Forelimb muscle (tissue), 1 donor: Measurements from ENCODE around the gene PARP16. TPM values are rescaled to one million over a fixed set of nuclear protein-coding genes. Genes with fewer than 3 reads are reported as not detected.

ENCODE experiments used
- DNase-seq: peaks from one replicate; pipeline ENCODE4 v3.0.0-alpha.2; 2013; ENCODE audit warnings: low read depth
- polyA plus RNA-seq: library from polyadenylated mRNA; unstranded; fragments of 120-200 nt; gene quantifications from one replicate; pipeline ENCODE4 v1.2.1, GENCODE V29; 2013; ENCODE audit not compliant: insufficient read length

The PARP16 gene
- polyA plus RNA-seq, result 13.0 TPM

- no peak for DNase-seq
These were observed at the start of gene PARP16 for GRCh38 chr15:65286704-65287519. TSS of gene PARP16 (minus strand) at chr15:65286883. CDS start at chr15:65286426, 457 bp downstream.

- no peak for DNase-seq
These were observed 48.8 kb upstream of the PARP16 start for GRCh38 chr15:65335278-65336055.

GRCh38 chr15:65334586-65335231 is 48.0 kb upstream of the PARP16 start:
- DNase-seq, result no peak

GRCh38 chr15:65333856-65334255 is 47.2 kb upstream of the PARP16 start:
- DNase-seq, result no peak

- no peak for DNase-seq
These were observed 46.6 kb upstream of the PARP16 start for GRCh38 chr15:65333148-65333820.

- DNase-seq, result no peak
These were observed 45.9 kb upstream of the PARP16 start for GRCh38 chr15:65332391-65333147.

DNA sequence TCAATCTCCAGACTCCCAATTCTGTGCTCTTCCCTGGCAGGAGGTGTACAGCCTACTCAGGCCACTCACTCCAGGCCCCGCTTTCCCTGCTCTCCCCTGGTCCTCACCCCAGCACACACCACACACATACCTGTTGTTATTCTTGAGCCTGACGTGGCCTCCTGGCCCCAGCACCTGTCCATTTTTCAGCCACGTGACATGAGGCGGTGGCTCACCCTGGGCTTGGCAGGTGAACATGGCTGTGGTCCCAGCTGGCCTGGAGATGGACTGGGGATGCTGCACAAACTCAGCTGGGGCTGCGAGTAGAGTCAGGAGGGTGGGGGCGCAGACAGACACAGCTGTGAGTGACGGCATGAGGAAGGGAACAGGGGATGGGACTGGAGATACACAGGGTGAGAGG is 45.1 kb upstream of the PARP16 start:
- DNase-seq, result no peak

DNA sequence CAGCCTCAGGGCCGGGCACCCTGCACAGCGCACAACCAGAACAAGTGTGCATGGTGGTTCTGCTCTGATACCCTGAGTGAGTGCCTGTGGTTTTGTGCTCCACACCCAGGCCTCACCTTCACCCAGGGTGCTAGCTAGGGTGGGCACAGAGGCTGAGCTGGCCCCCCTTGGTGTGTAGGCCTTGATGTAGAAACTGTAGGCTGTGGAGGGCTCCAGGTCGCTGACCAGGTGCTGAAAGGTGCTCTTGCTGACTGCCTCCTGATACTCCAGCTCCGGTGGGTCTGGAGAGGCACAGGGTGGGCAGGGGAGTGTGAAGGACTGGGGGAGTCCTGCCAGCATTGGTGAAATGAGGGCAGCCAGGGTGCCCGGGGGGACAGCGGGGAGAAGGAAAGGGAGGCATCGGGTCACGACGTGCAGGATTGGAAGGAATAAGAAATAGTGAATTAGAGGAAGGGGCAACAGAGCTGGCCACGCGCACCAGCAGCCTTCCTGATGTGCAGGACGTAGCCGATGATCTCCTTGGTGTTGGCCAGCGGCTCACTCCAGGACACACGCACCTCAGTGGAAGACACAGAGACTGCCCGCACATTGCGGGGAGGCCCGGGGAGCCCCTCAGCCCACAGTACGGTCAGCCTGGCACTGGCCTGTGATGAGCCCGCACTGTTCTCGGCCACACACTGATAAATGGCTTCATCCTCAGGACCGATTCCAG is 44.4 kb upstream of the PARP16 start:
- DNase-seq, result no peak

DNA sequence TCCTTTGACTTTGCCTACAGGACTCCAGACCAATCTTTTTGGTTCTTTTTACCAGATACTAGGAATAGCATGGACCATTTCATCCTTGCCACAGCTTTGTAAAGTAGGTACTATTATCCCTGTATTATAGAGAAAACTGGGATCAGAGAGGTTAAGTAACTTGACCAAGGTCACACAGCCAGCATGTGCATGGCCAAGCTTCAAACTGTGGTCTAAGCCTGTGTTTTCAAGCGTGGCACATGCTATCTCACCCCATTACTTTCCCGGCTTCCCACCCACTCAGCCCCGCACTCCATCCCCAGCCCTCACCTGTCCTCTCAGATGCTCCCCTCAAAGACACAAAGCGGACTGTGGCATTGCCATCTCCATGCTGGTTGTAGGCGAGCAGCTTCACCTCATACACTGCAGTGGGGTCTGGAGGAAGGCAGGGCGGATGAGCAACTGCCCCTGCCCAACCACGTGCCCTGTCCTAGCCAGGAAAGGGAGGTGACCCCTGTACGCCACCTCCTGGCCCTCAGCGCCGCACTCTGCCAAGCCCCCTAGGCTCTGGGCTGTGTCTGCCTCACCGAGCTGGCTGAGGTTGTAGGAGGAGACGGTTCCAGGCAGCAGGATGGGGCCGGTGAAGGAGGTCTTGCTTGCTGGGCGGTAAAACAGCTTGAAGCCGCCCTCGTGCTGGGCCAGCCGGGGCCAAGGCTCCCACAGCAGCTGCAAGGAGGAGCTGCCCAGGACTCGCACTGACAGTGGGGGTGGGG is 43.5 kb upstream of the PARP16 start:
- no peak for DNase-seq

GRCh38 chr15:65329288-65329983 is 42.8 kb upstream of the PARP16 start:
- DNase-seq, result no peak

DNA sequence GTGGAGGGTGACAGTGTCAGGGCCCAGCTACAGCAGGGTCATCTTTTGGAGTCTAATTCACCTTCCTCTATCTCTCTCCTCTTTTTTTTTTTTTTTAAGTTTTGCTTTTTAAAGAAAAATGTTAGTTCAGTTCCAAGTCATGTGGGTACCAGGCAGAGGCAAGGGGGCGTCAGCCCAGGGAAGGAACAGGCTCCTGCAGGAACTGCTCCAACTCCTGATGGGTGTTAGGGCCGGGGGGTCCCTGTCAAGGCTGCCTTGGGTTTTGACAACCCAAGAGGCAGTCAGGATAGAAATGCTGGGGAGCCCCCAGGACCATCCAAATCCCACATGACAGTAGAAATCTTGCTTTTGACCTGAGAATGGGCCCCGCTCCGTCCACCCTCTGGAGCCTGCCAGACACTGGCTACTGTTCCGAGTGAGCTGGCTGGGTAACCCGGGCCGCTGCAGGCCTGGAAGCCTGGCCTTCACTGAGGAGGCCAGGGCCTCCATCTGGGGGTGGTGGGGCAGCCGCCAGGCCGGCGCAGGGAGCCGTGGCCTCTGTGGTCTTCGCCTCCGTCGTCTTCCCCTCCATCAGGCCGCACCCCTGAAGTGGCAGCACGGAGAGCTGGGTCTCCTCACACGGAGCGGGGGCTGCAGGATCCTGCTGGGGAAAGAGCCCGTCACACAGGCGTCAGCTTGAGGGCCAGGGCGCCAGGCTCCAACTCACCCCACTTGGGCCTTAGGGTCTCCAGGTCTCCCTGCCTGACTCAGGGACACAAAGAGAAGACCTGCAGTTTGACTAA is 42.0 kb upstream of the PARP16 start:
- no peak for DNase-seq

DNA sequence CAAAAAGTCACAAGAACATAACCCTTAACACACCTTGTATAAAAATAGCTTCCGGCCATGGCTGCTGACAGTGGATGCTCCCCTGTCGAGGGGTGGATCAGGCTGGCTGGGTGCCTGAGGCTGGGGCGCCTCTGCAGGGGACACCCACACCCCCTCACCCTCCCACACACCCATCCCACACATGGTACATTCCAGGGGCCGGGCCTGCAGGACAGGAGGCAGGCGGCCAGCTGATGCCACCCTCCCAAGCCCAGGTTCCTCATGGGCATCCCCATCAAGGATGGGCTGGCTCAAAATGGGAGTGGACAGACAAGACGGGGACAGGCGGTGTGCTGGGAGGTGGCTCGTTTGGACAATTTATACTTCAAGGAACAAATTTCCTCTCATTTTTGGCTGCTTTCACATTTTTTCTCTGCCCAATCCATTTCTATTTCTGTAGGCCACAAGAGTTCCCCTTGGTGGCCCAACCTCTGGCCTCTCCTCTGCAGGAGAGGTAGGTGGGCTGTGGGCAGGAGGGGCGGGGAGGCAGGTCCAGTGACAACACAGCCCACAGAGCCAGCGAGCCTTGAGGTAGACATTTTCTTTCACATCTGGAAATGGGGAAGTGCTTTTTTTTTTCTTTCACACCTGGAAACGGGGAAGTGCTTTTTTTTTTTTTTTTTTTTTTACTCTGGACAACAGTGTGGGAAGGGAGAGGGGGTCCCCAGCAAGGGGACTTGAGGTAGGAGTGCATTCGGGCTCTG is 41.1 kb upstream of the PARP16 start:
- DNase-seq, result no peak

DNA sequence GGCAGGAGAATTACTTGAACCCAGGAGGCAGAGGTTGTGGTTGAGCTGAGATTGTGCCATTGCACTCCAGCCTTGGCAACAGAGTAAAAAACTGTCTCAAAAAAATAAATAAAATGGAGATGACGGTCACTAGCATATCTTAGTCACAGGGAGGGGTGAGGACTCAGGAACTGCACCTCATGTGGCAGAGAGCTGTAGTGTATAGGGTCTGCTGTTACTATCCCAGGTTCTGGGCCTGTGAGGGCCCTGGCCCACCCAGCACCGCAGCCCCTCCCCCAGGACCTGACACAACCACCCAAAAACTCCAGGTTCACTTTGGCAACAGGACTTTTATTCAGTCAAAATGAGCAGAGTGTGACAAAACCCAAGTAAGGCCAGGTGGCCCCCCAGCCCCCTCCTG is 40.1 kb upstream of the PARP16 start:
- no peak for DNase-seq

- DNase-seq, result no peak
These were observed 39.4 kb upstream of the PARP16 start for GRCh38 chr15:65326117-65326526.

- no peak for DNase-seq
These were observed 36.4 kb upstream of the PARP16 start for GRCh38 chr15:65323071-65323511.

DNA sequence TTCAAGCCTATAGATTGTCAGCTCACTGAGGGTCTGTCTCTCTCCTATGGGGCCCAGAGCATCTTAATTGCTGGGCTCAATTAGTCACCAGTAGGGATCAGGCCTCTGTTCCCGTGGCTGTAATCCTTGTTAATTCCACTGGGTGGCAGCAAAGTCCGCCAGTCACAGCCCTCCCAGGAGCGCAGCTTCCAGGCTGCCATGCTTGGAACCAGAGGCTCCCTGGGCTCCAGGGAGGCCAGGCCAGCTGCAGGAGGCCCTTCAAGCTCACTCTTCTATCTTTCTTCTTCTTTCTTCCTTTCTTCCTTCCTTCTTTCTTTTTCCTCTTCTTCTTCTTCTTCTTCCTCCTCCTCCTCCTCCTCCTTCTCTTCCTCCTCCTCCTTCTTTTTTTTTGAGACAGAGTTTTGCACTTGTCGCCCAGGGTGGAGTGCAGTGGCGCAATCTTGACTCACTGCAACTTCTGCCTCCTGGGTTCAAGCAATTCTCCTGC is 32.2 kb upstream of the PARP16 start:
- no peak for DNase-seq

GRCh38 chr15:65312400-65312916 is 25.8 kb upstream of the PARP16 start:
- no peak for DNase-seq
